ENCODE data around the gene BNC2.

The BNC2 gene

DNA sequence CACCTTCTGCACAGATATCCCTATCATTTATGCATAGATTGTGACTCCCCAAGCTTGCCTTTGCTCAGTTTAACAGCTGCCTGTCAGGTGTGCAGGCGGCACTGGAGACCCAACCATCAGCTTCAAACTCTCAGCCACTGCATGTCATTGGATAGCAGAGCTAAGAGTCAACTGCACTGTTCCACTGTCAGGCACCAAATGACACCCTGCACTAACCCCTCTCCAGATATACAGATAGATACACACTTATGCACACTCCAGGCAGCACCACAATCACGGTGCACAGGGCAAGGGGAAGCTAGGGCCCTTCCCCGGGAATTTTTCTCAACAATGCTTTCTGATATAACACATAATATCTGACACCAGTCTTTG is 142.3 kb downstream of the BNC2 start:
- H3K9me3 ChIP-seq (ENCODE audit: insufficient read depth, low read depth, low read length), result no peaks in the 10 kb centered on the region
- peaks cover 17% of the 10 kb centered on the region for H3K4me1 ChIP-seq (ENCODE audit: insufficient read depth, low read length, poor library complexity, severe bottlenecking)
- no peaks in the 10 kb centered on the region for H3F3A ChIP-seq (ENCODE audit: low read depth)
- H3K79me2 ChIP-seq (ENCODE audit: insufficient read depth, low read length), result no peaks in the 10 kb centered on the region
- TF ChIP-seq, protein P1, sequence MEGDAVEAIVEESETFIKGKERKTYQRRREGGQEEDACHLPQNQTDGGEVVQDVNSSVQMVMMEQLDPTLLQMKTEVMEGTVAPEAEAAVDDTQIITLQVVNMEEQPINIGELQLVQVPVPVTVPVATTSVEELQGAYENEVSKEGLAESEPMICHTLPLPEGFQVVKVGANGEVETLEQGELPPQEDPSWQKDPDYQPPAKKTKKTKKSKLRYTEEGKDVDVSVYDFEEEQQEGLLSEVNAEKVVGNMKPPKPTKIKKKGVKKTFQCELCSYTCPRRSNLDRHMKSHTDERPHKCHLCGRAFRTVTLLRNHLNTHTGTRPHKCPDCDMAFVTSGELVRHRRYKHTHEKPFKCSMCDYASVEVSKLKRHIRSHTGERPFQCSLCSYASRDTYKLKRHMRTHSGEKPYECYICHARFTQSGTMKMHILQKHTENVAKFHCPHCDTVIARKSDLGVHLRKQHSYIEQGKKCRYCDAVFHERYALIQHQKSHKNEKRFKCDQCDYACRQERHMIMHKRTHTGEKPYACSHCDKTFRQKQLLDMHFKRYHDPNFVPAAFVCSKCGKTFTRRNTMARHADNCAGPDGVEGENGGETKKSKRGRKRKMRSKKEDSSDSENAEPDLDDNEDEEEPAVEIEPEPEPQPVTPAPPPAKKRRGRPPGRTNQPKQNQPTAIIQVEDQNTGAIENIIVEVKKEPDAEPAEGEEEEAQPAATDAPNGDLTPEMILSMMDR (conservative IDR thresholded peaks at IDR 0.05; ENCODE audit: low read length), result no peak
- TF ChIP-seq EZH2phosphoT487 (IDR thresholded peaks at IDR 0.05; ENCODE audit: borderline replicate concordance), result no peak
- H4K20me1 ChIP-seq (ENCODE audit: insufficient read depth, low read length, poor library complexity, severe bottlenecking), result no peaks in the 10 kb centered on the region
- no peaks in the 10 kb centered on the region for H3K36me3 ChIP-seq (ENCODE audit: insufficient read depth, low read length)
- H3K9ac ChIP-seq (ENCODE audit: low read depth, low read length, poor library complexity, severe bottlenecking), result no peak overlapping the region
- no peaks in the 10 kb centered on the region for H3K27me3 ChIP-seq (ENCODE audit: insufficient read depth, low read length, poor library complexity, severe bottlenecking)
- no peaks in the 10 kb centered on the region for H3K9me2 ChIP-seq (replicated peaks; ENCODE audit: low read depth, low read length)
- H3K4me2 ChIP-seq (ENCODE audit: low read depth, low read length, poor library complexity, severe bottlenecking), result no peak overlapping the region
- no peak overlapping the region for H3K4me3 ChIP-seq (ENCODE audit: low read length, poor library complexity, severe bottlenecking)
- no peak overlapping the region for H2AFZ ChIP-seq (ENCODE audit: low read length)

DNA sequence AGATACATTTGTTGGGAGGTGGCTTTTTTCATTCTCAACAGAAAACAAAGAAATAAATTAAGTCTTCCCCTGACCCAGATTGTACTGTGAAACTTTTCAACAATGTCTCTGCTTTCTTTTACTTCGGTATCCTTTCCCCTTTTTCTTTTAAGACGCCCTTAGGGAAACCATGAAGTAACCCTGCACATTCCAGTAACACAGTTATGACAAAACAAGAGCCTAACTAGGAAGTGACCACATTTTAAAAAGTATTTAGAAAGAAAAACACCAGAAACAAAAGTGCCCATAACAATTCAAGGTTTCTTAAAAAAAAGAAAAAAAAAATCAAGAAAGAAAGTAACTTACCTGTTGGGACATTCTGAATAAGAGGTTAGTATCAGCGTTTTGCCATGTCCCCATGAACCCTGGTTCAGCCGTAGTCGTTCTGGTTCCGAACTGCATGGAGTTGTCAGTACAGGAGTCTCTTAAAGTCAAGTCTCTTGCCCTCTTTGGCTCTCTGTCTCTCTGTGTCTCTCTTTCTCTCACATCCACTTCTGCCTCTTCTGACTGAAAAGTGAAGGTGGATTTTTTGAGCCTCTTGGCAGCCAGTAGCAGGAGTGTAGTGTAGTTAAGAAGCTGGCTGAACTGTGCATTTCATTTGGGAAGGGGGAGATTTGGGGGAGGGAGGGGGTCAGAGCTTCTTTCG is 142.9 kb downstream of the BNC2 start:
- Histone ChIP-seq H3K4me3 (ENCODE audit: low read length, poor library complexity, severe bottlenecking) (no peak overlapping the region), H3K9ac (ENCODE audit: low read depth, low read length, poor library complexity, severe bottlenecking) (no peak overlapping the region), H3K27me3 (ENCODE audit: insufficient read depth, low read length, poor library complexity, severe bottlenecking) (no peaks in the 10 kb centered on the region), H3K4me1 (ENCODE audit: insufficient read depth, low read length, poor library complexity, severe bottlenecking) (peaks cover 12% of the 10 kb centered on the region), H3F3A (ENCODE audit: low read depth) (no peaks in the 10 kb centered on the region), H4K20me1 (ENCODE audit: insufficient read depth, low read length, poor library complexity, severe bottlenecking) (no peaks in the 10 kb centered on the region), H3K4me2 (ENCODE audit: low read depth, low read length, poor library complexity, severe bottlenecking) (no peak overlapping the region), H2AFZ (ENCODE audit: low read length) (no peak overlapping the region), H3K36me3 (ENCODE audit: insufficient read depth, low read length) (no peaks in the 10 kb centered on the region), H3K79me2 (ENCODE audit: insufficient read depth, low read length) (no peaks in the 10 kb centered on the region), H3K9me3 (ENCODE audit: insufficient read depth, low read depth, low read length) (no peaks in the 10 kb centered on the region), H3K9me2 (replicated peaks; ENCODE audit: low read depth, low read length) (no peaks in the 10 kb centered on the region)
- TF ChIP-seq, protein P1 (conservative IDR thresholded peaks at IDR 0.05; ENCODE audit: low read length), result no peak
- TF ChIP-seq EZH2phosphoT487 (IDR thresholded peaks at IDR 0.05; ENCODE audit: borderline replicate concordance), result no peak

DNA sequence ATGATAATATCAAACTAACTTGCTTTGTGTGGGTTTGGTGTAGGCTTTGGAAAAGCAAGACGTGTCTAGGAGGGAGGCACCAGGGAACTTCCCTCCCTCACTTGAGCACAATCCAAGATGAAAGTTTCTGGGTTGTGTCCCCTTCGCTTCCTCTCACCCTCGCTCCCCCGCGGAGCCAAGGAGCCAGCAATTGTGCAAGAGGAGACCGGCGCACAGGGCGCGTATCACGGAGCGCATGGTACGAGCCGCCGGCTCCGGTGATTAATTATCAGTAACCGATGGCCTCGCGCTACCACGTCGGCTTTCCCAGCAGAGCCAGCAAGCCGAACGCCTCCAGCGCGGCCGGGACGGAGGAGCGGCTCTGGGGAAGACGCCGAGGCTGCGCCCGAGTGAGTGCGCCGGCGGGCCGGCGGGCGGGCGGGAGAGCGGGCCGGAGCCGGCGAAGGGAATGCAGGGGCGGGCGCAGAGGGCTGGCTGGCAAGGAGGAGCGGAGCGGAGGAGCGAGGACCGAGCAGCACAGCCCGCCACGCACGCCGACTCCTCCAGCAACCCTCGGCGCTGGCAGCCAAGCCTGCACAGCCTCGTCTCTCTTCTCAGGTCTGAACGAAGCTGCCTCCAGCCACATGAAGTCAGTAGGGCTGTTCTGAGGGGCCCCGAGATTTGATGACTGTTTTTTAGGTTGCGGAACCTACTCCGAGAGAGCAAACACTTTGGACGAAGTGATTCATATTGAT is 143.6 kb downstream of the BNC2 start:
- H3F3A ChIP-seq (ENCODE audit: low read depth), result no peaks in the 10 kb centered on the region
- H3K4me3 ChIP-seq (ENCODE audit: low read length, poor library complexity, severe bottlenecking), result no peak overlapping the region
- no peaks in the 10 kb centered on the region for H3K9me3 ChIP-seq (ENCODE audit: insufficient read depth, low read depth, low read length)
- H2AFZ ChIP-seq (ENCODE audit: low read length), result no peak overlapping the region
- H3K4me1 ChIP-seq (ENCODE audit: insufficient read depth, low read length, poor library complexity, severe bottlenecking), result peaks cover 5% of the 10 kb centered on the region
- TF ChIP-seq, protein P1 (conservative IDR thresholded peaks at IDR 0.05; ENCODE audit: low read length), result no peak
- TF ChIP-seq EZH2phosphoT487 (IDR thresholded peaks at IDR 0.05; ENCODE audit: borderline replicate concordance), result no peak
- H4K20me1 ChIP-seq (ENCODE audit: insufficient read depth, low read length, poor library complexity, severe bottlenecking), result no peaks in the 10 kb centered on the region
- no peaks in the 10 kb centered on the region for H3K79me2 ChIP-seq (ENCODE audit: insufficient read depth, low read length)
- no peak overlapping the region for H3K9ac ChIP-seq (ENCODE audit: low read depth, low read length, poor library complexity, severe bottlenecking)
- no peaks in the 10 kb centered on the region for H3K36me3 ChIP-seq (ENCODE audit: insufficient read depth, low read length)
- no peak overlapping the region for H3K4me2 ChIP-seq (ENCODE audit: low read depth, low read length, poor library complexity, severe bottlenecking)
- no peaks in the 10 kb centered on the region for H3K9me2 ChIP-seq (replicated peaks; ENCODE audit: low read depth, low read length)
- H3K27me3 ChIP-seq (ENCODE audit: insufficient read depth, low read length, poor library complexity, severe bottlenecking), result no peaks in the 10 kb centered on the region

All from Loucy (cell line).